GM12891 (cell line): ENCODE data around the gene STAB1.

Experiments used
- DNase-seq: peaks from one replicate; pipeline ENCODE4 v3.0.0; 2011; ENCODE audit warnings: low spot score; ENCODE audit not compliant: insufficient read length
- FAIRE-seq: peaks from 2 replicates; lab custom pipeline; 2011; peaks lifted over from hg19 to GRCh38; lab: Jason Lieb, UNC
- PAX5 ChIP-seq: IDR thresholded peaks from 2 replicates; pipeline ENCODE4 v1.6.1; 2011; ENCODE audit warnings: low read length, moderate library complexity, mild to moderate bottlenecking; ENCODE audit not compliant: insufficient read depth, severe bottlenecking
- POLR2A ChIP-seq: IDR thresholded peaks from 2 replicates; pipeline ENCODE4 v1.6.1; 2011; ENCODE audit warnings: low read depth, low read length, control low read depth
- POLR2AphosphoS5 ChIP-seq: IDR thresholded peaks from 2 replicates; pipeline ENCODE4 v1.6.1; 2011; ENCODE audit warnings: low read depth, low read length, control low read depth
- POU2F2 ChIP-seq: IDR thresholded peaks from 2 replicates; pipeline ENCODE4 v1.6.1; 2011; ENCODE audit warnings: low read depth, mild to moderate bottlenecking, control low read depth, low read length, moderate library complexity
- SPI1 ChIP-seq: IDR thresholded peaks from 2 replicates; pipeline ENCODE4 v1.6.1; 2011; ENCODE audit warnings: low read depth, low read length, control low read depth
- TAF1 ChIP-seq: IDR thresholded peaks from 2 replicates; pipeline ENCODE4 v1.6.1; 2011; ENCODE audit warnings: low read depth, low read length, control low read depth

STAB1 gene

DNA sequence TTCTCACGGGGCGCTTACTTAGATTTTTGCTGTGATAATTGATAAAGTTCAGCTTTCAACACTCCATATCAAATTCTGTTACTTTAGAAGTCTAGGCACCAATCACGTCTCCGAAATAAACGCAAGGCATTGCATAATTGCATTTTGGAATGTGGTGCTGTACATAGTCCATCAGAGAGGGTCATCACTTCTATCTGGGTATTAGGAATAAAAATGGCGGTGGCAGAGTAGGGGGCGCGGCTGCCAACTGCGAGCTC is 40.9 kb downstream of the STAB1 start:
- no peak for FAIRE-seq
- TF ChIP-seq POU2F2: no peak
- TF ChIP-seq POLR2AphosphoS5: no peak
- no peak for TF ChIP-seq TAF1
- TF ChIP-seq PAX5: no peak
- no peak for TF ChIP-seq SPI1
- TF ChIP-seq POLR2A: no peak
- no peak for DNase-seq

DNA sequence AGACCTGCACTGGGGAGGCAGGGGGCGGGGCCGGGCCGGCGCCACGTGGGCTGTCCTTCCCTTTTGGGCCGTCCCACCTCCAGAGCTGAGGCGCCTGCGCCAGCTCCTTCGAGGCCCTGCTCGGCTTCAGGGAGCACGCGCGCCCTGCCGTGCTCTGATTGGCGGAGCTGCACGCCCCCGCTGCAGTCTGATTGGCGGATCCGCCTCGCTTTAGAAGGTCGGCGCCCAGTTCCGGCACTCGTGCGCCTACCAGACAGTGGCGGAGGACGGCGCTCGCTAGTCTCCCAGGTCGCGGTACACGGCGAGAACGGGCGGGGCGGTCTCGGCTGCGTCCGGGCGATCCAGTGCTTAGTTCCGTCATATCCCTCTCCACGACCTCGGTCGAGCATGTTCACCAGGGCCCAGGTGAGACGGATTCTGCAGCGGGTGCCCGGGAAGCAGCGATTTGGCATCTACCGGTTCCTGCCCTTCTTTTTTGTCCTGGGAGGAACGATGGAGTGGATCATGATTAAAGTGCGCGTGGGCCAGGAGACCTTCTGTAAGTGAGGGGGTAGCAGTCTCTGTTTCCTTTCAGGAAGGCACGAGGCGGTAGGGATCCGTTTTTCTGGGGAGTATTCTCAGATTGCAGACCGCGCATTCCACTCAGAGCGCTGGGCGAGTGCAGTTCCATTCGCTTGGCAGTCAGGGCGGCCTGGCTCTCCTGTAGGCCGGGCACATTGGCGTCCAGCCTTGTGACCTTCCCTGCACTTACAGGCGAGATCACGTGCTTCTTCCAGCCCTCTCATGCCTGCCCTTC is 41.4 kb downstream of the STAB1 start, which contains the start of gene UQCC5:
Gene UQCC5 (plus strand): TSS at position 237 of the 796 bp plus-strand sequence. CDS start 151 bp downstream, at position 388.
- DNase-seq (peak; percentile 96), FAIRE-seq (peak; percentile 99)
- TF ChIP-seq PAX5 (no peak), POLR2A (peak; percentile 98), SPI1 (no peak), POU2F2 (peak; percentile 85), POLR2AphosphoS5 (peak; percentile 99), TAF1 (peak; percentile 97)

DNA sequence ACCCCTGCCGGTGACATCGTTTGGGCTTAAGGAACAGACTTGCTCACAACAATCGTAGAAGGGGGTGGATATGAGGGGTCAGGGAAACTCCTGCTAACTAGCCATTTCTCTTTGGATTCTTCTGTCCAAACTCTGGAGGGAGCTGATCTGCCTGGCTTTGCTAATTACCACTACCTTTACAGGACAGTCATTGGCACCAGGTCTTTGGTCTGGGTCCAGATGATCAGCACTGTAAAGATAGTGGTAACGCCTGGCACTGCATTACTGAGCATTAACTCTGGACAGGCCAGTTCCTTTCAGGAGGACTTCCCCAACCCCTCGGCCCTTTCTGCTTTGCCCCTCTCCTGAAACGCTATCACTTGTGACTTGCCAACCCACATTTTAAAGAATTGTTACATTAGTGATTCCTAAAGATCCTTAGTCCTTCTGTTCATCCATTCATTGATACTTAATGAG is 42.1 kb downstream of the STAB1 start:
- DNase-seq: no peak
- no peak for FAIRE-seq
- TF ChIP-seq PAX5 (no peak), POLR2A (no peak), POU2F2 (no peak)

DNA sequence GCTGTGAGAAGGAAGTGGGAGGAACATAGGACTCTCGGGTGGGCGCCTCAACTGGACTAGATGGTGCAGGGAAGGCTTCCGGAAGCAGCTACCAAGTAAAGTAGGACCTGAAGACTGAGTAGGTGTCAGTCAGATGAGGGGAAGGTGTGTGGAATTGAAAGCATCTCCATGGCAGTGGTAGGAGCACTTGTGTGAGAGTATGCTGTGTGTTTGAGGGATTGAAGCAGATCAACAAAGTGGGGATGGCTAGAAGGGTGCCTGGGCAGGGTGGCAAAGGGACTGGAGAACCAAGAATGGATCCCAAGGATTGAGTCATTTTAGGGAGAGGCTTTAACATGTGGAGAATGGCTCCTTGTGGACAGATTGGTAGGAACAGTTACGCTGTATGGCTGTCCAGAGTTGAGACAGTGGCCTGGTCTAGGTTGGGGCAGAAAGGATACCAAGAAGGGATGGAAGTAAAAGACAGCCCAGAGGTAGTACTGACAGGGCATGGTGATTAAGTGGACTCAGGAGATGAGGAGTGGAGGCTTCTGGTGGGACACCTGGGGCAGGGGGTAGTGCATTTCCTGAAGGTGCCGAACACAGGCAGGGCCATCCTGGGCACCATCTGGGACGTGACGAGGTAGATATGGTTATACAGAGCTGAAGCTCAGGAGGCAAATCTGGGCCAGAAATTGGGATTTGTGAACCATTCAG is 42.7 kb downstream of the STAB1 start:
- TF ChIP-seq POLR2AphosphoS5: no peak
- no peak for TF ChIP-seq SPI1
- no peak for TF ChIP-seq TAF1
- TF ChIP-seq POU2F2: no peak
- TF ChIP-seq POLR2A: no peak
- no peak for TF ChIP-seq PAX5
- DNase-seq (no peak), FAIRE-seq (no peak)

DNA sequence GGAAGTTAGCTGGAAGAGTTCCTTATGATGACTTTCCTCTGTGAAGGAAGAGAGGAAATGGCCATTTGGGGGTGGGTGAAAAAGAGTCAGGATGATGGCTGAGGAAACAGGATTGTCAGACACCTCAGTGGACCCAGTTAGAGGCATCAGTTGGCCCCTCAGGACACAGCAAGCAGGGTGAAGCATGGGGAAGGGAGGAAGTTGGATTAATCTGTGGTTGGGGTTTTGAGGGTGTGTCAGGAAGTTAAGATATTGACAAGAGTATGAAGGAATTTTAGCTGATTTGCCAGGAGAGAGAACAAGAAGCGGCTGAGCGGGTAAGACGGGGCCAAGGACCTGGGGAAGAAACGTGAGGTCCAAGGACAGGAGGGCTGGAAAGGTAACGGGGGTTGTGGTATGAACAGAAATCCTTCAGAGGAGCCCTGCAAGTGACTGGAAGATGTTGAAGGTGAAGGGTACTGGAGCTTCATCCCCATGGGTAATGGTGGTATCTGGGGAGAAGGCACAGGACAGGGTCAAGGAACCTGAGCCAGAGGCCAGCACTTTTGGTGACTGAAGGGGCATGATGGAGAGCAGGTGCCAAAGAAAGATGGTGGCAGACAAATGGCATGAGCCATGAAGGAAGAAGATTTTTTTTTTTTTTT is 44.0 kb downstream of the STAB1 start:
- TF ChIP-seq SPI1 (no peak), TAF1 (no peak), POU2F2 (no peak), PAX5 (no peak), POLR2AphosphoS5 (no peak), POLR2A (no peak)
- FAIRE-seq (no peak), DNase-seq (no peak)

DNA sequence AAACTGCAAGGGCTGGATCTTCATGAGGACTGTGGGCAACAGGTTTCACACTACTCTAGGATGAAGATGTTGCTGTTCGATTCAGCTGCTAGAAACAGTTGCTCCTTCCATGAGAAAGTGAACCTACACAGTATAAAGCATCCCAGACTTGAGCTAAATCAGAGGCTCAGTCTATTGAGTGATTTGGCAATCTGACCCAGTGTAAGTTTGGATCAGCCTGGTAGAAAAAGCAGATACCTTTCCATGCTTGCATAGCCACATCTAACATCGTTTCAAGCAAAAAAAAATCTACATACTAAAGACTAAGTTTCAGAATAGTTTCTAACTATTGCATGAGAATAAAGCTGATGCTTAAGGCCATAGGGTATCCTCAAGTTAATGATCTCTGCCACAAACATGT is 45.9 kb downstream of the STAB1 start:
- no peak for TF ChIP-seq PAX5
- TF ChIP-seq POLR2A: no peak
- TF ChIP-seq POU2F2: no peak
- no peak for TF ChIP-seq POLR2AphosphoS5
- TF ChIP-seq TAF1: no peak
- TF ChIP-seq SPI1: no peak
- FAIRE-seq: no peak
- no peak for DNase-seq

DNA sequence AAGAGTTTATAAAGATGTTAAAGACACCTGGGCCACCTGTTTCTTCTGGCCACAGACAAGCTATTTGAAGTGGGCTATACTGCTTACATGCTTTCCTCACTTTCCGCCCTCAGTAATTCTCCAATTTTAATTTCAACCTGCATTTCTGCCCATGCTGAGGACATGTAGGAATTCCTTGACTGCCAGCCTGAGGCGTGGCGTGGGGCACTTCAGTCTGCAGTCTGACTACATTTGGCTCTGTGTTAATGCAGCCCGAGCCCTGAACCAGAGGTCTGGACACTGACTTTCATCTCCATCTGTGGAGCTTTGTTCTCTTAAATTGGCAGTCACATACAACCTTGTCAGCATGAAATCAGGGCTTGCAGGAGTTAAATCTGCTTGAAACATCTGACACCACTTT is 49.8 kb downstream of the STAB1 start:
- DNase-seq (no peak), FAIRE-seq (no peak)
- TF ChIP-seq POU2F2 (no peak), POLR2A (no peak), PAX5 (no peak), POLR2AphosphoS5 (no peak), TAF1 (no peak), SPI1 (no peak)

DNA sequence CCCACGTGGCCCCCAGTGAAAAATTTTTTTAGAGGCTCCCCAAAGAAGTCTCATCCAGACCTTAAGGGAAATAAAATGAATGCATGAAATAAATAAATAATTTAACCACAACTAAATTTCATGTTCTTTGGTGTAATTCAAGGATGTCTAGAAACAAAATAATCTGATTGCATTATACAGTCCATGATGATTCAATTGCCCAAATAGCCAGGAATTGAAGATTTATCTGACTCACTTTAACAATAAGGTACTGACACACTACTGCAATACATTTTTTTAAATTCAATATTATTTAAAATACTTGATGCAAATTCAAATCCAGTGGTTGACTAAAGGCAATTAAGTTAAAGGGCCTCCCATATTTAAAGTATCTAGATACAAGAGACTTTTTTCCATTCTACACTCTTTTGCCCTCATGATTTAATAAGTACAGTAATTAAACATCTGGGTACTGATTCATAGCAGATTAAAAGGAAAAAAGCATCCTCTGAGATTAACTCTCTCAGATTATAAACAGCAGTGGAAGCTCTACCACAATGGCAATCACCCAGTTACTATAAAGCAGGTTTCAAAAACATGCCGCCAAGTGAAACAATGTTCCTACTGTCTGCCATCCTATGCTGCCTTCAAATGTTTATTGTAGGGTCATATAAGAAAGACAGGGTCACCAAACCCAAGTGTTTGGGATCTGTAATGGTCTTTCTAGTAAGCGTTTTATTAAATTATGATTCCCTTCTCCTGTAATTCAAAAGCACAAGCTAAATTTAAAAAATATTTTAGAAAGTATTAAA is 51.2 kb downstream of the STAB1 start:
- DNase-seq (no peak), FAIRE-seq (no peak)
- TF ChIP-seq POU2F2 (no peak), SPI1 (no peak), POLR2AphosphoS5 (no peak), TAF1 (no peak), PAX5 (no peak), POLR2A (no peak)

DNA sequence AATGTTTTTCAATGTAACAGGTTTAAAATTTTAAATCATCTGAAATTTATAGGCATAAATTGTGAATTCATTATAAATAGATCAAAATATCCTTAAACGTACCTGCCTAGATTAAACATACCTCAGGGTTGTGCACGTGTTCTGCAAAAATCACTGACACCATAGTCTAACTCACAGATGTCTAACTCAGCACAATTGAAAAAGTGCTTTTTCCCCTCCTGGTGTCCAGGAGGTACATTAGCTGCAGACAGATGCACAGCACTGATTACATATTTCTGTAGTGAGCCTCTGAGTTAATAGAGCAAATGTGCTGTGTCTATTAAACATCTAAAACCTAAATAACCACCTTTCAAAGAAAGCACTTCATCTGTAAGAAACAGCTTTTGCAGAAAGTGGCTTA is 52.0 kb downstream of the STAB1 start:
- DNase-seq (no peak), FAIRE-seq (no peak)
- no peak for TF ChIP-seq PAX5
